ENCODE measurements around the gene ANGPTL3. TPM values are rescaled to one million over a fixed set of nuclear protein-coding genes. Genes with fewer than 3 reads are reported as not detected.

ANGPTL3 gene
- polyA plus RNA-seq, 1 of the 3 experiments (the other 2 are of a cell fraction), result not detected

GRCh38 chr1:62590970-62591368 lies 6.4 kb upstream of the ANGPTL3 start:
- DNase-seq, result no peak
- Histone ChIP-seq H3K79me2 (ENCODE audit: insufficient read depth) (no peaks in the 10 kb centered on the region), H3K9ac (no peak overlapping the region), H3K4me3 (ENCODE audit: low read depth in 2 of 2, low read length in 1 of 2) (no peak overlapping the region), H3F3A (replicated peaks; ENCODE audit: insufficient read depth) (peaks cover 15% of the 10 kb centered on the region), H3K27ac (ENCODE audit: low read depth in 2 of 2, low read length in 1 of 2) (peak overlapping the region in 1 of 2 experiments; percentile 39; a peak in 1 of 4 replicates), H3K27me3 (ENCODE audit: insufficient read depth) (no peaks in the 10 kb centered on the region), H3K9me2 (no peaks in the 10 kb centered on the region; the same call in 1 of the 2 replicates), H3K9me3 (no peaks in the 10 kb centered on the region), H3K4me1 (ENCODE audit: control insufficient read depth in 1 of 2, insufficient read depth in 2 of 2, low read depth in 1 of 2, low read length in 1 of 2) (peaks cover 0 to 11% of the 10 kb centered on the region in 2 experiments; a peak in 2 of 4 replicates), H2AFZ (ENCODE audit: low read depth) (no peak overlapping the region), H3K36me3 (replicated peaks in 1 of 2; ENCODE audit: control insufficient read depth in 1 of 2, insufficient read depth in 2 of 2, low read length in 1 of 2) (peaks cover 17 to 31% of the 10 kb centered on the region in 2 experiments), H3K4me2 (no peak overlapping the region), H4K20me1 (ENCODE audit: insufficient read depth) (no peaks in the 10 kb centered on the region)
- TF ChIP-seq RCOR1 (IDR thresholded peaks at IDR 0.05; ENCODE audit: low read length) (no peak), TAF1 (IDR thresholded peaks at IDR 0.05; ENCODE audit: borderline replicate concordance, low read depth, low read length) (no peak)
- TF ChIP-seq, protein P1, sequence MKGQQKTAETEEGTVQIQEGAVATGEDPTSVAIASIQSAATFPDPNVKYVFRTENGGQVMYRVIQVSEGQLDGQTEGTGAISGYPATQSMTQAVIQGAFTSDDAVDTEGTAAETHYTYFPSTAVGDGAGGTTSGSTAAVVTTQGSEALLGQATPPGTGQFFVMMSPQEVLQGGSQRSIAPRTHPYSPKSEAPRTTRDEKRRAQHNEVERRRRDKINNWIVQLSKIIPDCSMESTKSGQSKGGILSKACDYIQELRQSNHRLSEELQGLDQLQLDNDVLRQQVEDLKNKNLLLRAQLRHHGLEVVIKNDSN (IDR thresholded peaks at IDR 0.05; ENCODE audit: borderline replicate concordance, low read depth), result no peak
- ChIA-PET POLR2A (no interaction called here), CTCF (no interaction called here)
- 92% methylated on average over 1 of the region's 1 CpG for WGBS (ENCODE audit: low lambda C conversion rate)

GRCh38 chr1:62593825-62594394 lies 3.4 kb upstream of the ANGPTL3 start:
- peaks cover 11 to 46% of the 10 kb centered on the region in 2 experiments for H3K36me3 ChIP-seq (replicated peaks in 1 of 2; ENCODE audit: control insufficient read depth in 1 of 2, insufficient read depth in 2 of 2, low read length in 1 of 2)
- H3K79me2 ChIP-seq (ENCODE audit: insufficient read depth), result no peaks in the 10 kb centered on the region; the same call in 1 of the 2 replicates
- peaks cover 0 to 11% of the 10 kb centered on the region in 2 experiments; a peak in 2 of 4 replicates for H3K4me1 ChIP-seq (ENCODE audit: control insufficient read depth in 1 of 2, insufficient read depth in 2 of 2, low read depth in 1 of 2, low read length in 1 of 2)
- H3K9ac ChIP-seq, result no peak overlapping the region
- H3F3A ChIP-seq (replicated peaks; ENCODE audit: insufficient read depth), result peaks cover 19% of the 10 kb centered on the region
- no peak overlapping the region for H3K4me3 ChIP-seq (ENCODE audit: low read depth in 2 of 2, low read length in 1 of 2)
- CTCF ChIA-PET, result no interaction called here
- H3K27ac ChIP-seq (ENCODE audit: low read depth in 2 of 2, low read length in 1 of 2), result peak overlapping the region in 1 of 2 experiments; percentile 25; a peak in 1 of 4 replicates
- DNase-seq, result no peak
- POLR2A ChIA-PET, result no interaction called here
- no peak overlapping the region for H2AFZ ChIP-seq (ENCODE audit: low read depth)
- no peaks in the 10 kb centered on the region for H3K27me3 ChIP-seq (ENCODE audit: insufficient read depth)
- H3K9me3 ChIP-seq, result no peaks in the 10 kb centered on the region
- TF ChIP-seq GATA2 (CRISPR knock-in tag; IDR thresholded peaks at IDR 0.05) (no peak), NFIC (IDR thresholded peaks at IDR 0.05; ENCODE audit: borderline replicate concordance) (no peak), RCOR1 (IDR thresholded peaks at IDR 0.05; ENCODE audit: low read length) (no peak), ELF1 (IDR thresholded peaks at IDR 0.05) (no peak), CHD2 (IDR thresholded peaks at IDR 0.05; ENCODE audit: low read length, partially characterized antibody) (no peak), MXI1 (IDR thresholded peaks at IDR 0.05; ENCODE audit: low read depth, low read length) (no peak), RXRA (IDR thresholded peaks at IDR 0.05; ENCODE audit: borderline replicate concordance, low read depth) (no peak), NRF1 (IDR thresholded peaks at IDR 0.05; ENCODE audit: low read depth, low read length) (no peak), FOSL2 (IDR thresholded peaks at IDR 0.05; ENCODE audit: borderline replicate concordance, low read depth) (no peak), YY1 (IDR thresholded peaks at IDR 0.05; ENCODE audit: low read depth) (no peak), TAF1 (IDR thresholded peaks at IDR 0.05; ENCODE audit: borderline replicate concordance, low read depth, low read length) (no peak), FOXM1 (IDR thresholded peaks at IDR 0.05; ENCODE audit: low read depth) (no peak), MAX (IDR thresholded peaks at IDR 0.05; ENCODE audit: low read depth) (no peak), POLR2AphosphoS5 (IDR thresholded peaks at IDR 0.05; ENCODE audit: low read depth, low read length) (no peak)
- TF ChIP-seq, protein P2, sequence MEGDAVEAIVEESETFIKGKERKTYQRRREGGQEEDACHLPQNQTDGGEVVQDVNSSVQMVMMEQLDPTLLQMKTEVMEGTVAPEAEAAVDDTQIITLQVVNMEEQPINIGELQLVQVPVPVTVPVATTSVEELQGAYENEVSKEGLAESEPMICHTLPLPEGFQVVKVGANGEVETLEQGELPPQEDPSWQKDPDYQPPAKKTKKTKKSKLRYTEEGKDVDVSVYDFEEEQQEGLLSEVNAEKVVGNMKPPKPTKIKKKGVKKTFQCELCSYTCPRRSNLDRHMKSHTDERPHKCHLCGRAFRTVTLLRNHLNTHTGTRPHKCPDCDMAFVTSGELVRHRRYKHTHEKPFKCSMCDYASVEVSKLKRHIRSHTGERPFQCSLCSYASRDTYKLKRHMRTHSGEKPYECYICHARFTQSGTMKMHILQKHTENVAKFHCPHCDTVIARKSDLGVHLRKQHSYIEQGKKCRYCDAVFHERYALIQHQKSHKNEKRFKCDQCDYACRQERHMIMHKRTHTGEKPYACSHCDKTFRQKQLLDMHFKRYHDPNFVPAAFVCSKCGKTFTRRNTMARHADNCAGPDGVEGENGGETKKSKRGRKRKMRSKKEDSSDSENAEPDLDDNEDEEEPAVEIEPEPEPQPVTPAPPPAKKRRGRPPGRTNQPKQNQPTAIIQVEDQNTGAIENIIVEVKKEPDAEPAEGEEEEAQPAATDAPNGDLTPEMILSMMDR (IDR thresholded peaks at IDR 0.05), result no peak
- TF ChIP-seq, protein P1 (IDR thresholded peaks at IDR 0.05; ENCODE audit: borderline replicate concordance, low read depth), result no peak
- no peaks in the 10 kb centered on the region for H4K20me1 ChIP-seq (ENCODE audit: insufficient read depth)
- no peak overlapping the region for H3K4me2 ChIP-seq
- H3K9me2 ChIP-seq, result peaks cover 6% of the 10 kb centered on the region; the same call in 1 of the 2 replicates
- WGBS (ENCODE audit: low lambda C conversion rate), result 79% methylated on average over 2 of the region's 2 CpGs

All from SK-N-SH (cell line).